Measurements from ENCODE around the gene PTRH2.

- TF ChIP-seq, protein P1, sequence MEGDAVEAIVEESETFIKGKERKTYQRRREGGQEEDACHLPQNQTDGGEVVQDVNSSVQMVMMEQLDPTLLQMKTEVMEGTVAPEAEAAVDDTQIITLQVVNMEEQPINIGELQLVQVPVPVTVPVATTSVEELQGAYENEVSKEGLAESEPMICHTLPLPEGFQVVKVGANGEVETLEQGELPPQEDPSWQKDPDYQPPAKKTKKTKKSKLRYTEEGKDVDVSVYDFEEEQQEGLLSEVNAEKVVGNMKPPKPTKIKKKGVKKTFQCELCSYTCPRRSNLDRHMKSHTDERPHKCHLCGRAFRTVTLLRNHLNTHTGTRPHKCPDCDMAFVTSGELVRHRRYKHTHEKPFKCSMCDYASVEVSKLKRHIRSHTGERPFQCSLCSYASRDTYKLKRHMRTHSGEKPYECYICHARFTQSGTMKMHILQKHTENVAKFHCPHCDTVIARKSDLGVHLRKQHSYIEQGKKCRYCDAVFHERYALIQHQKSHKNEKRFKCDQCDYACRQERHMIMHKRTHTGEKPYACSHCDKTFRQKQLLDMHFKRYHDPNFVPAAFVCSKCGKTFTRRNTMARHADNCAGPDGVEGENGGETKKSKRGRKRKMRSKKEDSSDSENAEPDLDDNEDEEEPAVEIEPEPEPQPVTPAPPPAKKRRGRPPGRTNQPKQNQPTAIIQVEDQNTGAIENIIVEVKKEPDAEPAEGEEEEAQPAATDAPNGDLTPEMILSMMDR (IDR thresholded peaks at IDR 0.05), result no peak
- no peak for TF ChIP-seq POLR2A (IDR thresholded peaks at IDR 0.05)
Observed at GRCh38 chr17:59714255-59714654, 7.0 kb upstream of the PTRH2 start.
